Spleen (tissue), 11 donors: ENCODE results near the gene FRMD4A. TPM values are rescaled to one million over a fixed set of nuclear protein-coding genes. Genes with fewer than 3 reads are reported as not detected.

ENCODE experiments used
- DNase-seq: peaks from one replicate; pipeline ENCODE4 v3.0.0-alpha.2; 2020
- H3K27ac ChIP-seq, 8 donors: fragments of 200-600 bp; sonication (generic) in 7 of 8; 1 replicate in 4 of 8; 2 replicates in 4 of 8; pipeline versions ENCODE4 v1.5.0 to v1.8.0; 2016 to 2021; ENCODE audit warnings: inconsistent platforms in 4 of 8, mild to moderate bottlenecking in 4 of 8, moderate library complexity in 1 of 8
- H3K27me3 ChIP-seq, 7 donors: fragments of 200-600 bp; sonication (generic) in 6 of 7; replicated peaks in 1 of 7; 1 replicate in 4 of 7; 2 replicates in 3 of 7; pipeline versions ENCODE4 v1.5.0 to v1.8.0; 2016 to 2021; ENCODE audit warnings: inconsistent platforms in 3 of 7, mild to moderate bottlenecking in 1 of 7
- H3K36me3 ChIP-seq, 6 donors: fragments of 200-600 bp; sonication (generic) in 5 of 6; 1 replicate in 4 of 6; 2 replicates in 2 of 6; pipeline versions ENCODE4 v1.5.0 to v1.8.0; 2016 to 2021; ENCODE audit warnings: inconsistent platforms in 2 of 6
- H3K4me1 ChIP-seq, 6 donors: fragments of 200-600 bp; sonication (generic) in 5 of 6; 1 replicate in 3 of 6; 2 replicates in 3 of 6; pipeline versions ENCODE4 v1.5.0 to v1.8.0; 2016 to 2021; ENCODE audit warnings: inconsistent platforms in 3 of 6
- H3K4me3 ChIP-seq, 8 donors: fragments of 200-600 bp; sonication (generic) in 7 of 8; 1 replicate in 4 of 8; 2 replicates in 4 of 8; pipeline versions ENCODE4 v1.5.0 to v1.8.0; 2016 to 2021; ENCODE audit warnings: inconsistent platforms in 4 of 8, mild to moderate bottlenecking in 4 of 8, moderate library complexity in 2 of 8
- H3K9me3 ChIP-seq, 8 donors: fragments of 200-600 bp; sonication (generic) in 7 of 8; 1 replicate in 4 of 8; 2 replicates in 4 of 8; pipeline versions ENCODE4 v1.5.0 to v1.8.0; 2016 to 2021; ENCODE audit warnings: inconsistent platforms in 4 of 8
- CTCF ChIP-seq, 11 experiments: fragments of 200-600 bp in 7 of 11; fragments of 450-650 bp in 4 of 11; sonication (generic) in 4 of 11; IDR thresholded peaks in 8 of 11; conservative IDR thresholded peaks in 3 of 11; 1 replicate in 7 of 11; 2 replicates in 4 of 11; pipeline versions ENCODE4 v1.4.0 to v1.8.0; 2016 to 2021; ENCODE audit warnings: antibody characterized with exemption in 11 of 11, inconsistent platforms in 4 of 11, mild to moderate bottlenecking in 1 of 11
- POLR2A ChIP-seq, 3 donors: fragments of 450-650 bp; IDR thresholded peaks; one replicate each; pipeline ENCODE4 v1.5.1; 2017; ENCODE audit warnings: antibody characterized with exemption in 3 of 3, mild to moderate bottlenecking in 1 of 3
- POLR2AphosphoS5 ChIP-seq, 3 donors: sonication (generic); formaldehyde crosslinking; IDR thresholded peaks; one replicate each; pipeline ENCODE4 v1.5.1; 2017; ENCODE audit warnings: antibody characterized with exemption in 3 of 3
- WGBS, 5 donors: extraction: QIAGEN DNeasy Blood & Tissue Kit in 3 of 5; methylation state at CpG; one replicate each; pipeline versions ENCODE4 v1.1.5 to v1.1.7; 2013 to 2018; 5-methylcytosine and 5-hydroxymethylcytosine counted together
- intact Hi-C: fragments of 100-400 bp; cut with DNase I; formaldehyde crosslinking; loops from one replicate; pipeline ENCODE4 v1.15.0; 2023; ENCODE audit warnings: low total_unique reads
- polyA plus RNA-seq, 3 donors: library from polyadenylated mRNA; stranded (reverse); fragments of 200-250 nt; gene quantifications; one replicate each; pipeline ENCODE4 v1.2.1, GENCODE V29; 2013
- total RNA-seq, 7 donors: library from RNA; depleted of rRNA in 3 of 7; stranded (reverse); fragments of >200 nt in 3 of 7; fragmentation: NEBNext Ultra II Directional in 4 of 7; extraction: Animal tissue kit (Norgen Biotek cat#: 25700) in 4 of 7; gene quantifications; one replicate each; pipeline versions ENCODE4 v1.1.0 to v1.2.1, GENCODE V29; 2016 to 2021
- donor health status: healthy with polysubstance abuse.
- donor health status: DM: no; HTN: no; CAD: no; lungs with moderate emphysema.
- donor health status: DM: no; HTN: no; CAD: no.
- donor health status: Bipolar disorder and iron deficiency.
- donor health status: healthy.
- donor health status: DM: no; HTN: no; CAD: no.
- donor health status: DM: yes; HTN: yes; CAD: no.

Gene FRMD4A
- total and polyA plus RNA-seq, 10 donors: 9.2 to 141 (median 80.5) TPM

GRCh38 chr10:14118953-14119352, 211.8 kb downstream of the FRMD4A start:
- H3K4me3 ChIP-seq: no peak overlapping the region
- WGBS, 5 donors: 83 to 91% (median 89%) methylated on average over 4 of the region's 4 CpGs
- no peaks in the 10 kb centered on the region for H3K36me3 ChIP-seq
- TF ChIP-seq POLR2AphosphoS5 (IDR thresholded peaks at IDR 0.05) (no peak), POLR2A (IDR thresholded peaks at IDR 0.05) (no peak), CTCF (IDR thresholded peaks at IDR 0.05 in 8 of 11, conservative IDR thresholded peaks at IDR 0.05 in 3 of 11) (no peak)
- intact Hi-C loops: no loop called here
- DNase-seq: no peak
- no peak overlapping the region for H3K27ac ChIP-seq
- H3K4me1 ChIP-seq: no peaks in the 10 kb centered on the region
- H3K9me3 ChIP-seq: no peaks in the 10 kb centered on the region
- no peaks in the 10 kb centered on the region for H3K27me3 ChIP-seq

GRCh38 chr10:14116837-14117236, 213.9 kb downstream of the FRMD4A start:
- intact Hi-C loops: no loop called here
- no peaks in the 10 kb centered on the region for H3K4me1 ChIP-seq
- DNase-seq: no peak
- H3K9me3 ChIP-seq: no peaks in the 10 kb centered on the region
- H3K4me3 ChIP-seq: no peak overlapping the region
- no peaks in the 10 kb centered on the region for H3K36me3 ChIP-seq
- no peak overlapping the region for H3K27ac ChIP-seq
- no peak for TF ChIP-seq POLR2AphosphoS5 (IDR thresholded peaks at IDR 0.05)
- no peak for TF ChIP-seq POLR2A (IDR thresholded peaks at IDR 0.05)
- TF ChIP-seq CTCF (IDR thresholded peaks at IDR 0.05 in 8 of 11, conservative IDR thresholded peaks at IDR 0.05 in 3 of 11): no peak
- no peaks in the 10 kb centered on the region for H3K27me3 ChIP-seq

- H3K36me3 ChIP-seq: no peaks in the 10 kb centered on the region
- no peak for TF ChIP-seq CTCF (IDR thresholded peaks at IDR 0.05 in 8 of 11, conservative IDR thresholded peaks at IDR 0.05 in 3 of 11)
- no peak for DNase-seq
- no peaks in the 10 kb centered on the region for H3K27me3 ChIP-seq
- no peak overlapping the region for H3K27ac ChIP-seq
- H3K4me3 ChIP-seq: no peak overlapping the region
- intact Hi-C loops: no loop called here
- no peaks in the 10 kb centered on the region for H3K4me1 ChIP-seq
- no peaks in the 10 kb centered on the region for H3K9me3 ChIP-seq
- WGBS, 5 donors: 81 to 92% (median 89%) methylated on average over 8 of the region's 8 CpGs
These were observed 214.7 kb downstream of the FRMD4A start for GRCh38 chr10:14116021-14116420.

GRCh38 chr10:14114791-14115190, 215.9 kb downstream of the FRMD4A start:
- H3K36me3 ChIP-seq: no peaks in the 10 kb centered on the region
- DNase-seq: no peak
- no peak overlapping the region for H3K4me3 ChIP-seq
- H3K9me3 ChIP-seq: no peaks in the 10 kb centered on the region
- intact Hi-C loops: no loop called here
- no peaks in the 10 kb centered on the region for H3K4me1 ChIP-seq
- 76 to 93% (median 87%) methylated on average over 2 of the region's 2 CpGs for WGBS, 5 donors
- H3K27ac ChIP-seq: no peak overlapping the region
- no peak for TF ChIP-seq POLR2A (IDR thresholded peaks at IDR 0.05)
- no peak for TF ChIP-seq CTCF (IDR thresholded peaks at IDR 0.05 in 8 of 11, conservative IDR thresholded peaks at IDR 0.05 in 3 of 11)
- TF ChIP-seq POLR2AphosphoS5 (IDR thresholded peaks at IDR 0.05): no peak
- no peaks in the 10 kb centered on the region for H3K27me3 ChIP-seq
